Mammary epithelial cell (primary cell): ENCODE results near the gene PARD3B.

Experiments
- EZH2 ChIP-seq: IDR thresholded peaks from 2 replicates; pipeline ENCODE4 v1.6.1; 2012; ENCODE audit warnings: low read length, inconsistent platforms, borderline replicate concordance
- TF ChIP-seq, protein P1 (sequence below), 2 donors: IDR thresholded peaks in 1 of 2; conservative IDR thresholded peaks in 1 of 2; 2 replicates each; pipeline ENCODE4 v1.5.1; 2011 to 2012; ENCODE audit warnings: inconsistent platforms in 2 of 2, low read length in 2 of 2, mild to moderate bottlenecking in 2 of 2, control low read depth in 1 of 2, low read depth in 1 of 2; ENCODE audit not compliant: insufficient read depth in 1 of 2; ENCODE audit errors: extremely low read depth in 1 of 2

- TF ChIP-seq, protein P1, sequence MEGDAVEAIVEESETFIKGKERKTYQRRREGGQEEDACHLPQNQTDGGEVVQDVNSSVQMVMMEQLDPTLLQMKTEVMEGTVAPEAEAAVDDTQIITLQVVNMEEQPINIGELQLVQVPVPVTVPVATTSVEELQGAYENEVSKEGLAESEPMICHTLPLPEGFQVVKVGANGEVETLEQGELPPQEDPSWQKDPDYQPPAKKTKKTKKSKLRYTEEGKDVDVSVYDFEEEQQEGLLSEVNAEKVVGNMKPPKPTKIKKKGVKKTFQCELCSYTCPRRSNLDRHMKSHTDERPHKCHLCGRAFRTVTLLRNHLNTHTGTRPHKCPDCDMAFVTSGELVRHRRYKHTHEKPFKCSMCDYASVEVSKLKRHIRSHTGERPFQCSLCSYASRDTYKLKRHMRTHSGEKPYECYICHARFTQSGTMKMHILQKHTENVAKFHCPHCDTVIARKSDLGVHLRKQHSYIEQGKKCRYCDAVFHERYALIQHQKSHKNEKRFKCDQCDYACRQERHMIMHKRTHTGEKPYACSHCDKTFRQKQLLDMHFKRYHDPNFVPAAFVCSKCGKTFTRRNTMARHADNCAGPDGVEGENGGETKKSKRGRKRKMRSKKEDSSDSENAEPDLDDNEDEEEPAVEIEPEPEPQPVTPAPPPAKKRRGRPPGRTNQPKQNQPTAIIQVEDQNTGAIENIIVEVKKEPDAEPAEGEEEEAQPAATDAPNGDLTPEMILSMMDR (conservative IDR thresholded peaks at IDR 0.05 in 1 of 2, IDR thresholded peaks at IDR 0.05 in 1 of 2; ENCODE audit: extremely low read depth in 1 of 2, insufficient read depth in 1 of 2, low read depth in 1 of 2, low read length in 2 of 2), result no peak
- TF ChIP-seq EZH2, result no peak
Observed at GRCh38 chr2:204799791-204800190, 254.5 kb downstream of the PARD3B start.
